WERI-Rb-1 (cell line): ENCODE measurements around the gene ANXA2R.

ENCODE experiments used
- DNase-seq: peaks from one replicate; pipeline ENCODE4 v3.0.0-alpha.2; 2020
- H3K27ac ChIP-seq: fragments of 250-450 bp; sonication (Bioruptor Pico); 2 replicates; pipeline ENCODE4 v1.5.1; 2020; ENCODE audit warnings: mild to moderate bottlenecking, moderate library complexity
- H3K27me3 ChIP-seq: fragments of 250-450 bp; sonication (Bioruptor Pico); 2 replicates; pipeline ENCODE4 v1.5.1; 2021; ENCODE audit warnings: mild to moderate bottlenecking, low read depth, moderate library complexity; ENCODE audit not compliant: insufficient read depth, severe bottlenecking
- H3K36me3 ChIP-seq: fragments of 250-450 bp; sonication (Bioruptor Pico); 2 replicates; pipeline ENCODE4 v1.5.1; 2020; ENCODE audit warnings: mild to moderate bottlenecking, moderate library complexity
- H3K4me3 ChIP-seq: 2 replicates; pipeline ENCODE4 v1.5.1; 2011; ENCODE audit warnings: low read depth, mild to moderate bottlenecking, control low read depth, low read length
- H3K9me3 ChIP-seq: fragments of 250-450 bp; sonication (Bioruptor Pico); 2 replicates; pipeline ENCODE4 v1.5.1; 2021; ENCODE audit warnings: mild to moderate bottlenecking, moderate library complexity; ENCODE audit not compliant: severe bottlenecking
- CTCF ChIP-seq: IDR thresholded peaks from 2 replicates; pipeline ENCODE4 v1.5.1; 2011; ENCODE audit warnings: low read depth, mild to moderate bottlenecking, control low read depth, inconsistent platforms, low read length

Gene ANXA2R

GRCh38 chr5:43014522-43014921 lies 25.6 kb downstream of the ANXA2R start:
- Histone ChIP-seq H3K36me3 (no peaks in the 10 kb centered on the region), H3K27me3 (peaks cover 96% of the 10 kb centered on the region), H3K4me3 (no peak overlapping the region), H3K27ac (no peak overlapping the region), H3K9me3 (peaks cover 14% of the 10 kb centered on the region)
- no peak for TF ChIP-seq CTCF
- DNase-seq, result no peak

DNA sequence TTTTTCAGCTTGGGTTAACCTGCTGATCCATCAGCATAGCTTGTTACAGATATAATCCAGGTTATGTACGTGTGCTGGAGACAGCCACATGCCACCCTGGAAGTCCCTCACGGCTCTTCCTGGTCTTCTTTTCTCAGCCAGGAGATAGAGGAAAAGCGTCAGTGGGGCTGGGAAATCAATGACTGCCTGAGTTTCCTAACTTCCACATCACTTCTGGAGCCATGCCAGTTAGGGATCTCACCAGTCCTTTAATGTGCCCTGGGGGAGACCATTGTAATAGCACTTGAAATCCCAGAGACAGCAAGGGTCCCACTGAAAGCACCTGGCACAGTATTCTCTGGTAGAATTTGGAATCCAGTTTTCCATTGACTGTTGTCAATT lies 29.2 kb downstream of the ANXA2R start:
- peaks cover 96% of the 10 kb centered on the region for H3K27me3 ChIP-seq
- H3K4me3 ChIP-seq, result no peak overlapping the region
- TF ChIP-seq CTCF, result no peak
- H3K36me3 ChIP-seq, result no peaks in the 10 kb centered on the region
- no peak for DNase-seq
- no peak overlapping the region for H3K27ac ChIP-seq
- peaks cover 26% of the 10 kb centered on the region for H3K9me3 ChIP-seq

DNA sequence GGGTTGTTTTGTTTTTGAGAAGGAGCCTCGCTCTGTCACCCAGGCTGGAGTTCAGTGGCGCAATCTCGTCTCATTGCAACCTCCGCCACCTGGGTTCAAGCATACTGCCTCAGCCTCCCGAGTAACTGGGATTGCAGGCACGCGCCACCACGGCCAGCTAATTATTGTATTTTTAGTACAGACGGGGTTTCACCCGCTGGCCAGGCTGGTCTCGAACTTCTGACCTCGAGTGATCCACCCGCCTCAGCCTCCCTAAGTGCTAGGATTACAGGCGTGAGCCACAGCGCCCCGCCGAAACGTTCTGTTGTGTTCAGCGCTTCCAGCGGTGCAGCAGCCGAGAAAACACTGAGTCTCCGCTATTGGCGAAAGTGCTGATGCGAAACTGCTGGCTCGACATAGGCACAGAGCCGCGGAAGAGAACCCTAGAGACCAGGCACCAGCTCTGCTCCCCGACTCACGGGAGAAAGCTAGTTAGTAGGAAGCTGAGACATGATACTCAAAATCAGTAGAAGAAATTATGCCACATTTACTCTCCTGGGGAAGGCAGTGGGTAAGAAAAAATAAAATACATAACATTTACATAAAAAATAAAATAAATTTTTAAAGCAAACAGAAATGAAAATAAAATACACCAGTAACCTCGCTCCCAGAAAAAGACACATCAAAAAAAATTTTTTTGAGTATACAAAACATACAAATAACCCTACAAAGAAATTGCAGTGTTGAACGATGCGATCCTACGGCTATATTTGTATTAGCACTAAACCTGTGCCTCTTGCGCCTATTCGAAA lies 31.6 kb downstream of the ANXA2R start:
- H3K27ac ChIP-seq, result no peak overlapping the region
- DNase-seq, result no peak
- no peak for TF ChIP-seq CTCF
- peaks cover 26% of the 10 kb centered on the region for H3K9me3 ChIP-seq
- H3K4me3 ChIP-seq, result peak overlapping the region; percentile 2
- peaks cover 84% of the 10 kb centered on the region for H3K27me3 ChIP-seq
- H3K36me3 ChIP-seq, result no peaks in the 10 kb centered on the region

DNA sequence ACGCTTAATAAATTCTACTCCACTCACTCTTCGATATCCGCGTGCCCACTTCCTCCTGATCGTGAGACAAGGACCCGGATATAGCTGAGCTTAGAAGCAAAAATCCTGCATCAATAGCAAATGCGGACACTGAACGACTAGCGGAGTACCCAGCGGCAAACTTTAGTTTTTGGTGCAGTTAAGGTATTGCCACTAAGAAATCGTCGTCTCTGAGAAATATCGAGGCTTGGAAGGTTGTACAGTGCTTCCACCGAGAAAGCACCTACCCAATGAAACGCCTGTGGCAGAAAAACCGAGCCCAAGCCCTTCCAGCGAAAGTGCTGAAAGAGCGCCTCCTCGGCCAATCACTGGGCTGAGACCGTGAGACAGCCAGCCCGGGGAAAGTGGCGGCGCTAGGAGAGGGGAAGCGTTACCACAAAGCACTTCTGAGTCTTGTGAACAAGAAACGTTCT lies 32.2 kb downstream of the ANXA2R start:
- no peaks in the 10 kb centered on the region for H3K36me3 ChIP-seq
- H3K27me3 ChIP-seq, result peaks cover 83% of the 10 kb centered on the region
- no peak for DNase-seq
- peak overlapping the region; percentile 2 for H3K4me3 ChIP-seq
- no peak for TF ChIP-seq CTCF
- no peak overlapping the region for H3K27ac ChIP-seq
- H3K9me3 ChIP-seq, result peaks cover 26% of the 10 kb centered on the region

DNA sequence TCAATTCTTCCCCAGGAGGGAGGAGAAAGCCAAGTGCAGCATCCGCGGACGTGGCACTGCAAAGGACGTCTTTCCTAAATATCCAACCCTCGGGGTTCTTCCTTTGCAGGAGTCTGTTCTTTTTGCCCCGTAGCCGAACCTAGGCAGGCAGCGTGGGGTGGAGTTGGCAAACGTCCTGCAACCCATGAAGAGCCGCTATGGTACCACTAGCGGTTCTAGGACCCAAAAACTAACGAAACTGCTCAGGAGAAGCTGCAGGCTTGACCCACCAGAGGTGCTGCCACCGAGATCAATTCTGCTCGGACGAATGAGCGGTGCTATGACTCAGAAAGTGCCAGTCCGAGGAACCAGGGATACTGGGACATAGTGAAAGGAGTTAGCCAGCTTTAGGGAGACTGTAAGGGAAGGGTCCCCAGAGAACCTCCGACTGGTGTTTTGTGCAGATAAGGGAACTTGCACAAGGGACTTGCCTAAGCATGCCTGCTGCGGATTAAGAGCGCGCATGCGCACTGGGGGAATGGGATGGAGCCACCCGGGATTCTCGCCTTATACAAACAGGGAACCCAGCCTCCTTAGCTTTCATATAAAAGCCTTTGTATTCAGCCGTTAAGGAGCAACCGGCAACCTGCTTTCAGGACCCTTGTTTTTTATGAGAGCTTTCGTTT lies 32.7 kb downstream of the ANXA2R start:
- Histone ChIP-seq H3K4me3 (peak overlapping the region; percentile 2), H3K9me3 (peaks cover 26% of the 10 kb centered on the region), H3K27ac (no peak overlapping the region), H3K27me3 (peaks cover 84% of the 10 kb centered on the region), H3K36me3 (no peaks in the 10 kb centered on the region)
- TF ChIP-seq CTCF, result no peak
- peak; percentile 38 for DNase-seq
